ENCODE data around the gene PACRG.

Gene PACRG

DNA sequence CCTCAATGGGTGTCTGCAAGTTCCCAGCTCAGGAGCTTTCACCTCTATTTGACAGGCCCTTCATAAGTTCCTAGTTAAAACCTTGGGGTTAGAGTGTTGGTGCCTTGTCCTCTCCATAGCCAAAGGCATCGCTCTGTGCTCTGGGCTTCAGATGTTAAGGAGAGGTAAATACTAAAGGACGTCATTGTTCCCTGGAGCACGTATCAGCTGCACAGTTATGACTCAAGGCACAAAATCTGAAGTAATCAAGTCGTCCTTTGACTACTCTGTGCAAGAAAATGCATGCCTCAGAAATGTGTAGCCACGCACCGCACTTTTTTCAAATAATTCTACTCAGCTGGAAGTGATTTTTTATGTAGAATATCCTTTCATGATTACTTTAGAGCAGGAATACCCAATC, 446.0 kb downstream of the PACRG start:
- peaks cover 0 to 3% of the 10 kb centered on the region in 2 donors for H3K27me3 ChIP-seq
- no peak overlapping the region for H3K27ac ChIP-seq
- H3K9me3 ChIP-seq: no peaks in the 10 kb centered on the region
- intact Hi-C loops (cut with DNase I; ENCODE audit: low total_unique reads): loop anchor here (10.0 kb wide), 1 partner anchor 771 kb away; no protein-coding TSS in a partner anchor
- H3K36me3 ChIP-seq: no peaks in the 10 kb centered on the region
- H3K4me3 ChIP-seq: no peak overlapping the region
- no peak for TF ChIP-seq CTCF (IDR thresholded peaks at IDR 0.05)
- no peak for DNase-seq
- H3K4me1 ChIP-seq: no peaks in the 10 kb centered on the region

GRCh38 chr6:163175301-163175700, 447.5 kb downstream of the PACRG start:
- no peaks in the 10 kb centered on the region for H3K4me1 ChIP-seq
- intact Hi-C loops (cut with DNase I; ENCODE audit: low total_unique reads): loop anchor here (10.0 kb wide), 1 partner anchor 770 kb away; no protein-coding TSS in a partner anchor

GRCh38 chr6:163176097-163176496, 448.3 kb downstream of the PACRG start:
- Histone ChIP-seq H3K27ac (no peak overlapping the region), H3K27me3 (peaks cover 0 to 4% of the 10 kb centered on the region in 2 donors), H3K4me1 (peaks cover 0 to 4% (median 3%) of the 10 kb centered on the region in 4 donors), H3K9me3 (no peaks in the 10 kb centered on the region), H3K36me3 (no peaks in the 10 kb centered on the region), H3K4me3 (no peak overlapping the region)
- intact Hi-C loops (cut with DNase I; ENCODE audit: low total_unique reads): loop anchor here (10.0 kb wide), 1 partner anchor 769 kb away; no protein-coding TSS in a partner anchor
- no peak for DNase-seq
- no peak for TF ChIP-seq CTCF (IDR thresholded peaks at IDR 0.05)

More at GRCh38 chr6:163175301-163175700, 447.5 kb downstream of the PACRG start:
- TF ChIP-seq CTCF (IDR thresholded peaks at IDR 0.05): no peak
- no peaks in the 10 kb centered on the region for H3K9me3 ChIP-seq
- no peaks in the 10 kb centered on the region for H3K36me3 ChIP-seq
- DNase-seq: no peak
- H3K27me3 ChIP-seq: peaks cover 0 to 4% of the 10 kb centered on the region in 2 donors
- H3K4me3 ChIP-seq: no peak overlapping the region
- no peak overlapping the region for H3K27ac ChIP-seq

DNA sequence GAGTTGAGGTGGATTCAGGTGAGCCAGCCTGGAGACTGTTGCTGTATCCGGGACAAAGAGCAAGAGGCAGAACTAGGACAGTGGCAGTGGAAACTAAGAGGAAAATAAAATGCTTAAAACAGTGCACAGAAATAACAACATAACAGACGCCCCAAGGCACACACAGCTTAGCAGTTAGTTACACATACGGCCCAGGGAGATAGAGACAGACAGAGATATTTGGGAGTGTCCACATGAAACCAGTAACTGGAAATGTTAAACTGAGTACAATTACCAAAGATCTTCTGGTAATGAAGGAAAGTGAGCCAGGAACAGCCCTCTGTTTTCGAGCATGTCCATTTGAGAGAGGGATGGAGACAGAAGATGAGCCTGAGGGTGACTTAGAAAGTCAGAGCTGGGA, 449.2 kb downstream of the PACRG start:
- H3K27me3 ChIP-seq: peaks cover 0 to 4% of the 10 kb centered on the region in 2 donors
- DNase-seq: no peak
- H3K9me3 ChIP-seq: no peaks in the 10 kb centered on the region
- no peak for TF ChIP-seq CTCF (IDR thresholded peaks at IDR 0.05)
- peaks cover 0 to 7% (median 5%) of the 10 kb centered on the region in 4 donors for H3K4me1 ChIP-seq
- intact Hi-C loops (cut with DNase I; ENCODE audit: low total_unique reads): loop anchor here (10.0 kb wide), 1 partner anchor 768 kb away; no protein-coding TSS in a partner anchor
- H3K4me3 ChIP-seq: no peak overlapping the region
- H3K27ac ChIP-seq: no peak overlapping the region
- H3K36me3 ChIP-seq: no peaks in the 10 kb centered on the region

DNA sequence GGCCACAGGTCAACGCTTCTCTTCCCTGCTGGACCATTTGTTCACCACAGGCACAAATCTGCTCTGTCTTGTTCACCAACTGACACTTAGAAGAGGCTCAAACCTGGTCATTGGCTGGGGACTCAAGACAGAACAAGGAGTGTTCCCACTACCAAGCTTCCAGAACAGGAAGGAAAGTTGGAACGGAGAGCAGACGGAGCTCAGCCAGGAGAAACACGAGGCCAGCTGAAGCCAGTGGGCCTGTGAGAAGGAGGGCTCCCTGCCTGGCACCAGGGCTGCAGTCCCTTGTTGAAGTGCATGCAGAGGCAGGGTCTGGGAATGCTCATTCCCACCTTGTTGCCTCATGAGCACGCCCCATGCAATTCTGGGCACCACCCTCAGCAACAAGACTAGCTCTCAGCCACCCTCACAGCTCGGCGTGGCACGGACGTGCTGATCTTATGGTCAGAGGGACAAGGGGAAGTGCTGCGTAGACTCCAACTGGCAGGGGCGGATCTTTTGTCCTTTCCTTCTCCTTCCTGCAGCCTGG, 450.2 kb downstream of the PACRG start:
- Histone ChIP-seq H3K4me1 (peaks cover 0 to 7% (median 5%) of the 10 kb centered on the region in 4 donors), H3K4me3 (no peak overlapping the region), H3K9me3 (no peaks in the 10 kb centered on the region), H3K27ac (no peak overlapping the region), H3K27me3 (peaks cover 0 to 4% of the 10 kb centered on the region in 2 donors), H3K36me3 (no peaks in the 10 kb centered on the region)
- TF ChIP-seq CTCF (IDR thresholded peaks at IDR 0.05): no peak
- intact Hi-C loops (cut with DNase I; ENCODE audit: low total_unique reads): loop anchor here (10.0 kb wide), 1 partner anchor 767 kb away; no protein-coding TSS in a partner anchor
- DNase-seq: no peak
